Activated naive CD4-positive, alpha-beta T cell treated with anti-CD3 and anti-CD28 coated beads, Interleukin-2, amount 50 U/mL, for 16 hours (primary cell): ENCODE measurements around the gene DCST2.

Experiments used
- DNase-seq: peaks from one replicate; pipeline ENCODE4 v3.0.0-alpha.2; 2020

DCST2 gene

GRCh38 chr1:155069551-155070157, 36.1 kb upstream of the DCST2 start:
- DNase-seq, result no peak

GRCh38 chr1:155068599-155068998, 35.0 kb upstream of the DCST2 start:
- no peak for DNase-seq

GRCh38 chr1:155066777-155067176, 33.2 kb upstream of the DCST2 start:
- DNase-seq, result no peak

- no peak for DNase-seq
These were observed 31.4 kb upstream of the DCST2 start for GRCh38 chr1:155064832-155065429.

- DNase-seq, result no peak
These were observed 30.7 kb upstream of the DCST2 start for GRCh38 chr1:155064111-155064831.

- DNase-seq, result peak; percentile 87
These were observed 30.0 kb upstream of the DCST2 start, which contains the start of gene EFNA4 for GRCh38 chr1:155063550-155064110. EFNA4 (plus strand) TSS chr1:155063740; CDS start chr1:155063824, 84 bp downstream.

- peak; percentile 81 for DNase-seq
These were observed 29.3 kb upstream of the DCST2 start for GRCh38 chr1:155062702-155063411.

GRCh38 chr1:155062151-155062686, 28.6 kb upstream of the DCST2 start:
- no peak for DNase-seq

- DNase-seq, result peak; percentile 93
These were observed 28.0 kb upstream of the DCST2 start for GRCh38 chr1:155061381-155062150.

GRCh38 chr1:155060736-155061135, 27.2 kb upstream of the DCST2 start:
- DNase-seq, result no peak

- DNase-seq, result no peak
These were observed 24.2 kb upstream of the DCST2 start for GRCh38 chr1:155057788-155058211.

GRCh38 chr1:155057104-155057503, 23.5 kb upstream of the DCST2 start:
- DNase-seq, result no peak

GRCh38 chr1:155053531-155054105, 20.0 kb upstream of the DCST2 start:
- no peak for DNase-seq

- DNase-seq, result no peak
These were observed 19.1 kb upstream of the DCST2 start for GRCh38 chr1:155052439-155053395.

GRCh38 chr1:155051777-155052398, 18.3 kb upstream of the DCST2 start:
- peak; percentile 54 for DNase-seq

- DNase-seq, result no peak
These were observed 17.8 kb upstream of the DCST2 start for GRCh38 chr1:155051342-155051776.

- peak; percentile 81 for DNase-seq
These were observed 17.2 kb upstream of the DCST2 start, which contains the start of gene ADAM15 for GRCh38 chr1:155050560-155051341. ADAM15 (plus strand) TSS chr1:155051316; CDS start chr1:155051387, 71 bp downstream.

GRCh38 chr1:155049651-155050559, 16.3 kb upstream of the DCST2 start:
- DNase-seq, result no peak
